ENCODE results near the gene GPR52.
"Not testable (repeated sequence)": the region's sequence is repeated elsewhere in the genome, so short reads cannot be mapped to it uniquely, and the experiment has no call there.

The GPR52 gene

DNA sequence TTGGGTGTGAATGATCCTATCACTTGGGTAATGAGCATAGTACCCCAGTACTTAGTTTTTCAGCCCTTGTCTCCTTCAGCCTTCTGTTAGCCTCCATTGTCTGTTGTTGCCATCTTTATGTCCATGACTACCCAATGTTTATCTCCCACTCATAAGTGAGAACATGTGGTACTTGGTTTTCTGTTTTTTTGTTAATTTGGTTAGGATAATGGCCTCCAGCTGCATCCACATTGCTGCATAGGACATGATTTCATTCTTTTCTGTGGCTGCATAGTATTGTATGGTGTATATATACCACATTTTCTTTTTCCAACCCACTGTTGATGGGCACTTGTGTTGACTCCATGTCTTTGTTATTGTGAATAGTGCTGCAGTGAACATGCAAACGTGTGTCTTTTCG is 39.6 kb upstream of the GPR52 start:
- H3K4me3 ChIP-seq (replicated peaks; ENCODE audit: low read depth, low read length) = no peak overlapping the region
- TF ChIP-seq, protein P1, sequence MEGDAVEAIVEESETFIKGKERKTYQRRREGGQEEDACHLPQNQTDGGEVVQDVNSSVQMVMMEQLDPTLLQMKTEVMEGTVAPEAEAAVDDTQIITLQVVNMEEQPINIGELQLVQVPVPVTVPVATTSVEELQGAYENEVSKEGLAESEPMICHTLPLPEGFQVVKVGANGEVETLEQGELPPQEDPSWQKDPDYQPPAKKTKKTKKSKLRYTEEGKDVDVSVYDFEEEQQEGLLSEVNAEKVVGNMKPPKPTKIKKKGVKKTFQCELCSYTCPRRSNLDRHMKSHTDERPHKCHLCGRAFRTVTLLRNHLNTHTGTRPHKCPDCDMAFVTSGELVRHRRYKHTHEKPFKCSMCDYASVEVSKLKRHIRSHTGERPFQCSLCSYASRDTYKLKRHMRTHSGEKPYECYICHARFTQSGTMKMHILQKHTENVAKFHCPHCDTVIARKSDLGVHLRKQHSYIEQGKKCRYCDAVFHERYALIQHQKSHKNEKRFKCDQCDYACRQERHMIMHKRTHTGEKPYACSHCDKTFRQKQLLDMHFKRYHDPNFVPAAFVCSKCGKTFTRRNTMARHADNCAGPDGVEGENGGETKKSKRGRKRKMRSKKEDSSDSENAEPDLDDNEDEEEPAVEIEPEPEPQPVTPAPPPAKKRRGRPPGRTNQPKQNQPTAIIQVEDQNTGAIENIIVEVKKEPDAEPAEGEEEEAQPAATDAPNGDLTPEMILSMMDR (IDR thresholded peaks at IDR 0.05; ENCODE audit: low read depth, low read length, missing control alignments) = no peak
- peak; percentile 43 for DNase-seq (ENCODE audit: extremely low read depth, low read depth)

DNA sequence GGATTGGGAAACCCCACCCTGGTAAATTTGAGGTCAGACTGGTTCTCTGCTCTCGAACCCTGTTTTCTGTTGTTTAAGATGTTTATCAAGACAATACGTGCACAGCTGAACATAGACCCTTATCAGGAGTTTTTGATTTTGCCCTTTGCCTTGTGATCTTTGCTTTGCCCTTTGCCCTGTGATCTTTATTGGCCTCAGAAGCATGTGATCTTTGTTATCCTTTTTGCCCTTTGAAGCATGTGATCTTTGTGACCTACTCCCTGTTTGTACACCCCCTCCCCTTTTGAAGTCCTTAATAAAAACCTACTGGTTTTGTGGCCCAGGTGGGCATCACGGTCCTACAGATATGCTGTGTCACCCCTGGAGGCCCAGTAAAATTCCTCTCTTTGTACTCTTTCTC is 38.0 kb upstream of the GPR52 start:
- not testable (repeated sequence) for DNase-seq (ENCODE audit: extremely low read depth, low read depth); H3K4me3 ChIP-seq (replicated peaks; ENCODE audit: low read depth, low read length)

DNA sequence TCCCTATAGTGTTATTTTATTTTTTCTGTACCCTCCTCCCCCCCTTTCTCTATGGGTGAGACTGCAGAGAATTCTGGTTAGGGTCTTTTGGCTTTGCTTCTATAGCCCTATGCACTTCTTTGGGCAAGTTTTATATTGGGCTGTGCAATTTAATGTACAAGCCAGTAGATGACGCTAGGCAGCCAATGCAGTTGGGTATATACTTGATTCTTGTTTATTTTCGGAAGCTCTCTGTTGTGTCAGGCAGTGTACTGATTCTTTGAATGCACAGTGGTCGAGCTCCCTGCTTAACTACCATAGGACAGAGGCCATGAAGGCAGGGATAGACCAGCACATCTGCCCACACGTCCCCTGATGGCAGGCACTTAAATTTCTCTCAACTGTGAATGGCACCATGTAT is 34.1 kb upstream of the GPR52 start:
- TF ChIP-seq, protein P1 (IDR thresholded peaks at IDR 0.05; ENCODE audit: low read depth, low read length, missing control alignments) = peak; percentile 7
- no peak for DNase-seq (ENCODE audit: extremely low read depth, low read depth)
- no peak overlapping the region for H3K4me3 ChIP-seq (replicated peaks; ENCODE audit: low read depth, low read length)

DNA sequence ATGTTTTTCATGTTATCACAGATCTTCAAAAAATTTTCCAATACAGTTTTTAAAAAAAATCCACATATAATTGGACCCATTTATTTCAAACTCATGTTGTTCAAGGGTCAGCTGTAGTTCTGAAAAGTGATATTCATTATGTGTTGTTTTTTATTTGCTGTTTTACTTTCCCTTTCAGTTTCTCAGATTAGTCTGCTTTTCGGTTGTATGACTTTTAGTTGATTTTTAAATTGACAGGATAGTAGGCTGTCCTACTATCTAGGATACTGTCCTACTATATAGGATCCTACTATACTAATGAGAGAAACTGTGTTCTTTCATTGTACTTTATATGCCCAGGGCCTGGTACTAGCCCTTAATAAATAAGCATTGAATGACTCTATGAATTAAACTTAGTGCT is 33.6 kb upstream of the GPR52 start:
- DNase-seq (ENCODE audit: extremely low read depth, low read depth) = no peak
- H3K4me3 ChIP-seq (replicated peaks; ENCODE audit: low read depth, low read length) = no peak overlapping the region
- TF ChIP-seq, protein P1 (IDR thresholded peaks at IDR 0.05; ENCODE audit: low read depth, low read length, missing control alignments) = no peak

DNA sequence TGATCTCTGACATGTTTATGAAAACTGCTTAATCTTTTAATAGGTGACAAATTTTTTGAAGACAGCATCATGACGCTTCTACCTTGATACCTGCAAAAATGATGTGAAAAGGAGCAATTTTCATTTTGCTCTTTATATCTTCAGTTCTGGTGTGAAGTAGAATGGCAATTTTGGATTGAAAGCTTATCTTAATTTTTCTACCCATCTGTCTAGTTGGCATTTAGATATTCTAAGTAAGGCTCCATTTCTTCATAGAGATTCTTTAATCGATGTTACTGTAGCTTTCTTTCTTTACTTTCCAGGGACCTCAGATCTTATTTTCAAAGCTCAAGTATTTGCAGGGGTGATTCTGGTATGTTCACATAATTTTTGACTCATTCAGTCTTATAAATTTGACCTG is 32.3 kb upstream of the GPR52 start:
- H3K4me3 ChIP-seq (replicated peaks; ENCODE audit: low read depth, low read length) = no peak overlapping the region
- DNase-seq (ENCODE audit: extremely low read depth, low read depth) = no peak
- TF ChIP-seq, protein P1 (IDR thresholded peaks at IDR 0.05; ENCODE audit: low read depth, low read length, missing control alignments) = no peak

DNA sequence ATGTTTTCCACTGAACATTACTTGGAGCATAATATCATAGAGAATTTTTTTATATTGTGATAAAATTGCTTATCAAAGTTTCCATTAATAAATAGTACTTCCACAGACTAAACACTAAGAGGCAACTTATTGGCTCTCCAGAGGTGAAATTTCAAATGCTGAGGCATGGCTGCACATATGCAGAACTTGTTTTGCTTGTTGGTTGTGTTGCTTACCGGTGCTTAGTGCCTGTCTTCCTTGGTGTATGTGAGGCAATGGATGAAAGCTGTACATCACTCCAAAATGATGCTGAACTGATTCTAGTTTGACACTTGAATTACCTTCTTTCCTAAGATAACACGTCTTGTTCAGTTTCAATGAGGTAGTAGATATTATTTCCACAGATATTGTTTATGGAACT is 29.8 kb upstream of the GPR52 start:
- no peak overlapping the region for H3K4me3 ChIP-seq (replicated peaks; ENCODE audit: low read depth, low read length)
- DNase-seq (ENCODE audit: extremely low read depth, low read depth) = no peak
- TF ChIP-seq, protein P1 (IDR thresholded peaks at IDR 0.05; ENCODE audit: low read depth, low read length, missing control alignments) = no peak

DNA sequence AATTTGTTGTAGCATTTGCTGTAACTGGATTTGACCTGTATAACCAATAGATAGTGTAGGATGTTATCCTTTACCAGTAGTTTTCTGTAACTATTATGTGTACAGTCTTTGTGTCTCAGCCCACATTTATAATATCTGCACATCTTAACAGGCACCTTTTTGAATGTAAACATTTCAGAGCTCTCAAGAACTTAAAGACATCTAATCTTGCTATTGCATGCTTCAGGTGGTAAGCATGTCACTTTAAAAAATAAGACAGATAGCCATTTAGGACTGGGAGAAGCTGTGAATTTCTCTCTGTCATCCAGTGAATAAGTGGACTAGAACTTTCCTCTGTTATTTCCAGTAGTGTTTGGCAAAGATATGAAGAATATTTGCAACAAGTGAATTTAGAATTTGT is 22.6 kb upstream of the GPR52 start:
- TF ChIP-seq, protein P1 (IDR thresholded peaks at IDR 0.05; ENCODE audit: low read depth, low read length, missing control alignments) = no peak
- no peak overlapping the region for H3K4me3 ChIP-seq (replicated peaks; ENCODE audit: low read depth, low read length)
- no peak for DNase-seq (ENCODE audit: extremely low read depth, low read depth)
